Lower lobe of right lung (tissue), 2 donors: ENCODE measurements around the gene SLC22A3. TPM values are rescaled to one million over a fixed set of nuclear protein-coding genes. Genes with fewer than 3 reads are reported as not detected.

Experiments
- ATAC-seq, 2 donors: fragments of 200-7000 bp; cut with Tn5 transposase; one replicate each; pipeline ENCODE4 v1.9.1; 2020 to 2022; ENCODE audit warnings: mild to moderate bottlenecking in 2 of 2, moderate library complexity in 2 of 2
- DNase-seq: peaks from one replicate; pipeline ENCODE4 v3.0.0-alpha.2; 2020
- H3K27ac ChIP-seq: fragments of 200-600 bp; one replicate; pipeline ENCODE4 v1.8.0; 2022
- H3K27me3 ChIP-seq: fragments of 200-600 bp; one replicate; pipeline ENCODE4 v1.8.0; 2022; ENCODE audit warnings: low read depth
- H3K36me3 ChIP-seq: fragments of 200-600 bp; one replicate; pipeline ENCODE4 v1.8.0; 2022; ENCODE audit warnings: mild to moderate bottlenecking
- H3K4me1 ChIP-seq: fragments of 200-600 bp; one replicate; pipeline ENCODE4 v1.8.0; 2022
- H3K4me3 ChIP-seq: fragments of 200-600 bp; one replicate; pipeline ENCODE4 v1.8.0; 2022; ENCODE audit warnings: mild to moderate bottlenecking
- H3K9me3 ChIP-seq: fragments of 200-600 bp; one replicate; pipeline ENCODE4 v1.8.0; 2022
- CTCF ChIP-seq: fragments of 200-600 bp; IDR thresholded peaks from one replicate; pipeline ENCODE4 v1.8.0; 2022; ENCODE audit warnings: antibody characterized with exemption, mild to moderate bottlenecking
- intact Hi-C: fragments of 100-400 bp; cut with DNase I; formaldehyde crosslinking; loops from one replicate; pipeline ENCODE4 v1.11.0; 2022
- total RNA-seq: library from RNA; stranded (reverse); fragmentation: NEBNext Ultra II Directional; extraction: Animal tissue kit (Norgen Biotek cat#: 25700); gene quantifications from one replicate; pipeline ENCODE4 v1.2.1, GENCODE V29; 2021
- donor health status: DM: no; HTN: yes; CAD: no; lungs with severe emphysema.

SLC22A3 gene
- total RNA-seq, 1 donor from 2014 or later: 37.7 TPM

GRCh38 chr6:160374836-160375560 is 26.8 kb downstream of the SLC22A3 start:
- ATAC-seq (peak; percentile 6 to 28), DNase-seq (no peak)
- Histone ChIP-seq H3K27ac (no peak overlapping the region), H3K4me1 (peaks cover 11% of the 10 kb centered on the region), H3K27me3 (no peaks in the 10 kb centered on the region), H3K9me3 (no peaks in the 10 kb centered on the region), H3K4me3 (no peak overlapping the region), H3K36me3 (no peaks in the 10 kb centered on the region)
- TF ChIP-seq CTCF: no peak
- intact Hi-C loops: no loop called here

GRCh38 chr6:160375561-160375949 is 27.4 kb downstream of the SLC22A3 start:
- TF ChIP-seq CTCF: no peak
- intact Hi-C loops: no loop called here
- Histone ChIP-seq H3K27me3 (no peaks in the 10 kb centered on the region), H3K27ac (no peak overlapping the region), H3K9me3 (no peaks in the 10 kb centered on the region), H3K4me3 (no peak overlapping the region), H3K4me1 (peaks cover 11% of the 10 kb centered on the region), H3K36me3 (no peaks in the 10 kb centered on the region)
- ATAC-seq: peak; percentile 39 to 56
- no peak for DNase-seq

- H3K4me1 ChIP-seq: peaks cover 11% of the 10 kb centered on the region
- H3K27ac ChIP-seq: no peak overlapping the region
- no peaks in the 10 kb centered on the region for H3K36me3 ChIP-seq
- ATAC-seq: no peak
- H3K9me3 ChIP-seq: no peaks in the 10 kb centered on the region
- no peaks in the 10 kb centered on the region for H3K27me3 ChIP-seq
- TF ChIP-seq CTCF: no peak
- H3K4me3 ChIP-seq: no peak overlapping the region
- intact Hi-C loops: no loop called here
- no peak for DNase-seq
These were observed 28.3 kb downstream of the SLC22A3 start for GRCh38 chr6:160376445-160376844.

GRCh38 chr6:160378218-160378617 is 30.0 kb downstream of the SLC22A3 start:
- no peak overlapping the region for H3K27ac ChIP-seq
- ATAC-seq: peak in 1 of 2 donors; percentile 34
- intact Hi-C loops: no loop called here

GRCh38 chr6:160378882-160379281 is 30.7 kb downstream of the SLC22A3 start:
- no peaks in the 10 kb centered on the region for H3K9me3 ChIP-seq
- intact Hi-C loops: no loop called here
- DNase-seq: no peak
- no peak overlapping the region for H3K4me3 ChIP-seq
- TF ChIP-seq CTCF: no peak
- H3K36me3 ChIP-seq: no peaks in the 10 kb centered on the region
- no peaks in the 10 kb centered on the region for H3K27me3 ChIP-seq
- ATAC-seq: no peak
- H3K27ac ChIP-seq: peak overlapping the region; percentile 19
- peaks cover 10% of the 10 kb centered on the region for H3K4me1 ChIP-seq

More at GRCh38 chr6:160378218-160378617, 30.0 kb downstream of the SLC22A3 start:
- no peak for TF ChIP-seq CTCF
- Histone ChIP-seq H3K36me3 (no peaks in the 10 kb centered on the region), H3K4me1 (peaks cover 11% of the 10 kb centered on the region), H3K4me3 (no peak overlapping the region), H3K27me3 (no peaks in the 10 kb centered on the region), H3K9me3 (no peaks in the 10 kb centered on the region)
- no peak for DNase-seq
